Central memory CD8-positive, alpha-beta T cell (primary cell): Measurements from ENCODE around the gene COG3.

ENCODE experiments used
- ATAC-seq: fragments of 150-1000 bp; cut with Tn5 transposase; replicated peaks from 2 replicates; pipeline ENCODE4 v1.10.0; 2022; ENCODE audit warnings: mild to moderate bottlenecking, moderate FRiP score, moderate number of reproducible peaks; ENCODE audit not compliant: poor library complexity, severe bottlenecking; ENCODE audit errors: extremely low read depth
- DNase-seq, 2 donors: peaks; one replicate each; pipeline ENCODE4 v3.0.0; 2021; ENCODE audit warnings: low spot score in 2 of 2
- H3K27ac Mint-ChIP-seq: one replicate; pipeline ENCODE4 v1.8.0; 2022; ENCODE audit warnings: low read depth, mild to moderate bottlenecking, moderate library complexity, mixed read lengths
- H3K27me3 Mint-ChIP-seq: one replicate; pipeline ENCODE4 v1.8.0; 2022; ENCODE audit warnings: mixed read lengths
- H3K36me3 Mint-ChIP-seq: one replicate; pipeline ENCODE4 v1.8.0; 2022; ENCODE audit warnings: mild to moderate bottlenecking, moderate library complexity, mixed read lengths; ENCODE audit not compliant: insufficient read depth
- H3K4me1 Mint-ChIP-seq: one replicate; pipeline ENCODE4 v1.8.0; 2022; ENCODE audit warnings: mixed read lengths
- H3K4me3 Mint-ChIP-seq: one replicate; pipeline ENCODE4 v1.8.0; 2022; ENCODE audit warnings: mild to moderate bottlenecking, moderate library complexity, mixed read lengths
- H3K9me3 Mint-ChIP-seq: one replicate; pipeline ENCODE4 v1.8.0; 2022; ENCODE audit warnings: mixed read lengths

COG3 gene

GRCh38 chr13:45546410-45546765 lies 81.6 kb downstream of the COG3 start:
- DNase-seq (no peak), ATAC-seq (no peak)
- Mint-ChIP-seq H3K36me3 (no peaks in the 10 kb centered on the region), H3K27me3 (peaks cover 29% of the 10 kb centered on the region), H3K9me3 (no peaks in the 10 kb centered on the region), H3K27ac (no peak overlapping the region), H3K4me1 (no peaks in the 10 kb centered on the region), H3K4me3 (no peak overlapping the region)

GRCh38 chr13:45548281-45548680 lies 83.5 kb downstream of the COG3 start:
- ATAC-seq (no peak), DNase-seq (no peak)
- Mint-ChIP-seq H3K4me3 (no peak overlapping the region), H3K4me1 (no peaks in the 10 kb centered on the region), H3K9me3 (no peaks in the 10 kb centered on the region), H3K27ac (no peak overlapping the region), H3K27me3 (peaks cover 35% of the 10 kb centered on the region), H3K36me3 (no peaks in the 10 kb centered on the region)

DNA sequence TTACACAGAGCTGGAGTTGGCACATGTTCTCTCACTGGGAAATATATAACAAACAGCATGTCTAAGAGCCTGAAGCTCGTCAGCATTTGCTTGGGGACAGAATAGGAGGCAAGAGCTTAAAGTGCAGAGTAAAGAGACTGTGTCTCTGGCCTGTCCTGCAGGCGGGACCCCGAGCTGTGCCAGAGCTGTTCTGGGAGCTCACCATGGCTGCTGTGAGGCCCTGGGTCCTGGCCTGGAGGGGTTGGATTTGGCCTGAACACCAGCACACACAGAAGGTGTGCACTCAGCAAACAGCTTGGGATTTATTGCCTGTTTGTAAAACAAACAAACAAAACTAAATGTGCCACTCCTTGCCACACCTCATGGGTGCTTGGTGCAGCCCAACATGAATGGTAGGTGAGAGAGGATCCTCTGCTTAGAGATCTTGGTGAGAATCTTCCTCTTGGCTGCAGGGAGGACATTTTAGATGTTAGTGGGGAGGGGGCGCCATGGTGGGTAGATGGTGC lies 89.9 kb downstream of the COG3 start:
- DNase-seq (no peak), ATAC-seq (no peak)
- no peaks in the 10 kb centered on the region for H3K4me1 Mint-ChIP-seq
- H3K27ac Mint-ChIP-seq: no peak overlapping the region
- peaks cover 22% of the 10 kb centered on the region for H3K27me3 Mint-ChIP-seq
- no peak overlapping the region for H3K4me3 Mint-ChIP-seq
- H3K9me3 Mint-ChIP-seq: no peaks in the 10 kb centered on the region
- no peaks in the 10 kb centered on the region for H3K36me3 Mint-ChIP-seq

DNA sequence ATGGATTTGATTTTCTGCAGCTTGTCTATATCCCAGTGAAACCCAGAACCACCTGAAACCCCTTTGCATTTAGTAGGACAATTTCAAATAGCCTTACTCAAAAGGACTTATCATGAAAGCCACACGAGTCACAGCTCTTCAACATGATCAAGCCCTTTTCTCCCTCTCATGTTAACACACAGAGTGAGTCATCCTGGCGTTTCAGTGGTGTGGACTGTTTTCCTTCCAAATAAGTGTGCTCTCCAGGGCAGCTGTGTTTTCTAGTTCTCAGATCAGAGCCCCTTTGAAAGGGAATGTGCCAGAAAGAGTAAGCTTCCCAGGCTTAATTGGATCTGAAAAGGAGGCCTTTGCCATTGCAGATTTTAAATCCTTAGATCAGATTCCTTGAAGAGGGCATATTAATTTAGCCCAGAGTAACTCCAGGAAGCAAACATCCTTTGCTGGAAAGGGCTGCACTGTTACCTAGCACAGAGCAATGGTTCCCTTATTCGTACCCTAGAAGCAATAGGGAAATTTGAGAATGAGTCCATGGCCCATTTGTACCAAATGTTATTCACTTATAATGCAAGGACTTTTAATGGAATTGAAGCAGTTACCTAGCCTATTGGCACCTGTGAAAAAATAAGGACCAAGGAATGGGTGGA lies 99.5 kb downstream of the COG3 start:
- Mint-ChIP-seq H3K27ac (no peak overlapping the region), H3K36me3 (no peaks in the 10 kb centered on the region), H3K9me3 (no peaks in the 10 kb centered on the region), H3K4me1 (no peaks in the 10 kb centered on the region), H3K4me3 (no peak overlapping the region), H3K27me3 (no peaks in the 10 kb centered on the region)
- DNase-seq (no peak), ATAC-seq (no peak)

DNA sequence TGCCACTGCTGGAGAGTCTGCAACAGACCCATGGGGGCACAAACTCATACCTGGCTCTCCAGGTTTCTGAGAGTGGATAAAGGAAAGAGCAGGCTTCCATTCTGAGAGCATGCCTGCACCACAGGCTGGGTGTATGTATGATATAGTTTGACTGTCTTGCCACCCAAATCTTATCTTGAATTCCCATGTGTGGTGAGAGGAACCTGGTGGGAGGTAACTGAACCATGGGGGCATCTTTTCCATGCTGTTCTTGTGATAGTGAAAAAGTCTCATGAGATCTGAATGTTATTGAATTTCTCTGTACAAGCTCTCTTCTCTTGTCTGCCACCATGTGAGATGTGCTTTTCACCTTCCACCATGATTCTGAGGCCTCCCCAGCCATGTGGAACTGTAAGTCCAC lies 100.6 kb downstream of the COG3 start:
- Mint-ChIP-seq H3K27me3 (no peaks in the 10 kb centered on the region), H3K4me1 (no peaks in the 10 kb centered on the region), H3K9me3 (no peaks in the 10 kb centered on the region), H3K27ac (no peak overlapping the region), H3K4me3 (no peak overlapping the region), H3K36me3 (no peaks in the 10 kb centered on the region)
- DNase-seq (no peak), ATAC-seq (no peak)

- ATAC-seq (no peak), DNase-seq (no peak)
- Mint-ChIP-seq H3K4me1 (no peaks in the 10 kb centered on the region), H3K27ac (no peak overlapping the region), H3K9me3 (no peaks in the 10 kb centered on the region), H3K27me3 (peaks cover 63% of the 10 kb centered on the region), H3K36me3 (no peaks in the 10 kb centered on the region), H3K4me3 (no peak overlapping the region)
Observed at GRCh38 chr13:45575146-45575829, 110.5 kb downstream of the COG3 start.

- ATAC-seq (no peak), DNase-seq (no peak)
- H3K9me3 Mint-ChIP-seq: no peaks in the 10 kb centered on the region
- H3K27ac Mint-ChIP-seq: no peak overlapping the region
- peaks cover 59% of the 10 kb centered on the region for H3K27me3 Mint-ChIP-seq
- H3K4me3 Mint-ChIP-seq: no peak overlapping the region
- H3K4me1 Mint-ChIP-seq: no peaks in the 10 kb centered on the region
- no peaks in the 10 kb centered on the region for H3K36me3 Mint-ChIP-seq
Observed at GRCh38 chr13:45575830-45576180, 111.1 kb downstream of the COG3 start.

- Mint-ChIP-seq H3K4me1 (no peaks in the 10 kb centered on the region), H3K4me3 (no peak overlapping the region), H3K27ac (no peak overlapping the region), H3K27me3 (peaks cover 52% of the 10 kb centered on the region), H3K9me3 (no peaks in the 10 kb centered on the region), H3K36me3 (no peaks in the 10 kb centered on the region)
- DNase-seq (no peak), ATAC-seq (no peak)
Observed at GRCh38 chr13:45576466-45576865, 111.7 kb downstream of the COG3 start.

- Mint-ChIP-seq H3K36me3 (no peaks in the 10 kb centered on the region), H3K9me3 (no peaks in the 10 kb centered on the region), H3K4me1 (no peaks in the 10 kb centered on the region), H3K27me3 (peaks cover 42% of the 10 kb centered on the region), H3K4me3 (no peak overlapping the region), H3K27ac (no peak overlapping the region)
- DNase-seq (no peak), ATAC-seq (no peak)
Observed at GRCh38 chr13:45582408-45583076, 117.8 kb downstream of the COG3 start.

DNA sequence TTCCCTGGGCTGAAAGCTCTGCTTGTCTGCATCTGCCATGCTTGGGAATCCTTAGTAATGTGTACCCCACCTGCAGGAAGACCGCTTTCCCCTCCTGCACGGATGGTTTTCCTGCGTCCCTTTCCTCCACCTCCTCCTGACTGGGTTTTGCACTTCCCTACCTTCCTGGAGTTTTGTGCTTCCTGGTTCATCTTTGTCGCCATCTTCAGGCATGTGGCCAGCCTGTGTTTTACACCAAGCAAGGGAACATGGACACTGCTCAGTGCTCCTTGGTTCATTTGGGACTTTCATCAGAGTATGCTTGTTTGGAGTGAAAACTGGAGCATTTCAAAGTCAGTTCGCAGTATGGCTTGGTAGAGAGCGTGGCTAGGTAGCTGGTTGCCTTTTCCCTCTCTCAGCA lies 120.1 kb downstream of the COG3 start:
- Mint-ChIP-seq H3K4me1 (no peaks in the 10 kb centered on the region), H3K36me3 (no peaks in the 10 kb centered on the region), H3K27me3 (peaks cover 31% of the 10 kb centered on the region), H3K9me3 (no peaks in the 10 kb centered on the region), H3K27ac (no peak overlapping the region), H3K4me3 (no peak overlapping the region)
- DNase-seq (no peak), ATAC-seq (no peak)
